Effector memory CD8-positive, alpha-beta T cell (primary cell): ENCODE data around the gene MBD5.

Experiments used
- ATAC-seq: fragments of 150-1000 bp; cut with Tn5 transposase; replicated peaks from 2 replicates; pipeline ENCODE4 v1.10.0; 2021; ENCODE audit warnings: mild to moderate bottlenecking, moderate library complexity
- DNase-seq, 3 experiments: peaks; one replicate each; pipeline ENCODE4 v3.0.0; 2021
- H3K27ac Mint-ChIP-seq, 2 donors: one replicate each; pipeline ENCODE4 v1.8.0; 2022; ENCODE audit warnings: mild to moderate bottlenecking in 2 of 2, mixed read lengths in 2 of 2, moderate library complexity in 2 of 2
- H3K27me3 Mint-ChIP-seq, 2 donors: one replicate each; pipeline ENCODE4 v1.8.0; 2022; ENCODE audit warnings: mixed read lengths in 2 of 2
- H3K36me3 Mint-ChIP-seq: one replicate; pipeline ENCODE4 v1.8.0; 2022; ENCODE audit warnings: mild to moderate bottlenecking, moderate library complexity, mixed read lengths; ENCODE audit not compliant: insufficient read depth
- H3K4me1 Mint-ChIP-seq, 2 donors: one replicate each; pipeline ENCODE4 v1.8.0; 2022; ENCODE audit warnings: low read depth in 2 of 2, mixed read lengths in 2 of 2
- H3K4me3 Mint-ChIP-seq, 2 donors: one replicate each; pipeline ENCODE4 v1.8.0; 2022; ENCODE audit warnings: mild to moderate bottlenecking in 2 of 2, mixed read lengths in 2 of 2, moderate library complexity in 2 of 2
- H3K9me3 Mint-ChIP-seq, 2 donors: one replicate each; pipeline ENCODE4 v1.8.0; 2022; ENCODE audit warnings: mixed read lengths in 2 of 2

The MBD5 gene

DNA sequence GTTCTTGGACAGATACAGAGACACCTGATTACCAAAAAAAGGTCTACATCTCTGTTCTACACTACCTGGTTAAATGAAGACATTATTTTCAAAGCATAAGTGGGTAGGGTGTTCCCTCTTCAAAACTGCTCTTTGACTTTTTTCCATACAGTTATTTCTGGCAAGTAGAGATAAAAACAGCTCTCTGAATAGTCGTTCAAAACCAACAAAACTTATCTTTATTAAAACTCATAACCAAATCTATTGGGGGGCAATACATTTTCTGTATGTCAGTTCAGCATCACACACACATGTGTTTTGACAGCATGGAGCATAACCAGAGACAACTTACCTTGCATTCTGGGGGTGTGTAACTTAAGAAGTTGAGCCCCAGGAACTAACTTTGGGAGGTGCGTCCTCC, 474.7 kb downstream of the MBD5 start:
- no peaks in the 10 kb centered on the region for H3K27me3 Mint-ChIP-seq
- H3K27ac Mint-ChIP-seq, result no peak overlapping the region
- H3K4me3 Mint-ChIP-seq, result no peak overlapping the region
- H3K4me1 Mint-ChIP-seq, result no peaks in the 10 kb centered on the region
- DNase-seq (no peak), ATAC-seq (no peak)
- peaks cover 2% of the 10 kb centered on the region for H3K36me3 Mint-ChIP-seq
- H3K9me3 Mint-ChIP-seq, result no peaks in the 10 kb centered on the region

- no peak for ATAC-seq
- no peak overlapping the region for H3K4me3 Mint-ChIP-seq
- peaks cover 2% of the 10 kb centered on the region for H3K36me3 Mint-ChIP-seq
- no peaks in the 10 kb centered on the region for H3K9me3 Mint-ChIP-seq
- no peak overlapping the region for H3K27ac Mint-ChIP-seq
- H3K4me1 Mint-ChIP-seq, result no peaks in the 10 kb centered on the region
- DNase-seq, result no peak
- H3K27me3 Mint-ChIP-seq, result no peaks in the 10 kb centered on the region
Observed at GRCh38 chr2:148501545-148501944, 480.7 kb downstream of the MBD5 start.

DNA sequence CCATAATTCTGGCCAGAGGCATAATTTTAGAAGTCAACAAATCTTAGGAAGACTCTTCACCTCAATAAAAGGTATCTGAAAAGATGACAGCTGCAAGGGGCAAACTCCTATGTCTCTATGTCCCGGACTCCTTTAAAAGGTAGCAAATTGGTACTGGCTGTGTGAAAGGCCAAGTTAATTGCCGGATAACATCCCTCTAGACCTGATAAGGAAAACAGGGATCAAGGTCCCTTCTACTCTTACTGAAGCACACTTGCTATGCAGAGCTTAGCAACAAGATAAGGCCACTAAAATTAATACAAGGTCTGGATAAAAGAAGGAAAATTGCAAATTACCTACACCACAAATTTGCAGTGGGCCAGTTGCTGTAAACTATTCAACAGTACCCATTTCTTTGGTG, 482.6 kb downstream of the MBD5 start:
- Mint-ChIP-seq H3K4me3 (no peak overlapping the region), H3K9me3 (no peaks in the 10 kb centered on the region), H3K4me1 (no peaks in the 10 kb centered on the region), H3K36me3 (no peaks in the 10 kb centered on the region), H3K27ac (no peak overlapping the region), H3K27me3 (no peaks in the 10 kb centered on the region)
- no peak for DNase-seq
- ATAC-seq, result no peak

GRCh38 chr2:148507970-148508369, 487.1 kb downstream of the MBD5 start:
- Mint-ChIP-seq H3K27ac (no peak overlapping the region), H3K4me3 (no peak overlapping the region), H3K36me3 (no peaks in the 10 kb centered on the region), H3K27me3 (no peaks in the 10 kb centered on the region), H3K9me3 (no peaks in the 10 kb centered on the region), H3K4me1 (peaks cover 7 to 9% of the 10 kb centered on the region in 2 donors)
- ATAC-seq (no peak), DNase-seq (no peak)

GRCh38 chr2:148508878-148509287, 488.0 kb downstream of the MBD5 start:
- no peak for ATAC-seq

DNA sequence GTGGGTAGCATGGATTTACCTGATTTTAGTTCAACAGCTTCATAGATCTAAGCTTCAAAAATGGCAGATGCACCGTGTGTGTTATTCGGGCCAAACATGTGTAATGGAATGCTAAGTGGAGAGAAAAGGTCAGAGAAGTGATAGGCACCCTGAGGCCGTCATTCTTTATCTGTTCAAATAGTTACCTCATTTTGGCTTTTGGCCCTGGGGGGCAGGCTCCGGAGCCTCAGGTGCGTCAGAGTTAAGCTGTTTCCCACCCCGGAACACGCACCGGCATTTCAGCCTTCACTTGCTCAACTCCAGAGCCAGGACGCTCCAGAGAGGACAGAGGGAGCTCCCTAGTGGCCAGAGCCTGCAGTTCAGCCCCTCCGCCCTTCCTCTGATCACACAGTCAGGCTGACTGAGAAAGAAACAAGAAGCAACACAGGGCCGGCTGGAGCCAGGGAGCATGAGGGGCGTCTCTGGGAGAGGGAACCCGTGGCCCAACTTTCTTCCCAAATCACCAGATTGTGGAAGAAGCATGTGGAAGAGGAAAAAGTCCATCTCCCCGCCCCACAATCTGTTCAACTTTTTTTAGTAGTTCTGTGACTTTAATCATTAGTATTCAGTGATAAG, 488.5 kb downstream of the MBD5 start:
- Mint-ChIP-seq H3K27ac (peak overlapping the region; percentile 44 to 70), H3K4me3 (peak overlapping the region; percentile 66 to 73), H3K4me1 (peaks cover 7 to 9% of the 10 kb centered on the region in 2 donors), H3K9me3 (no peaks in the 10 kb centered on the region), H3K36me3 (no peaks in the 10 kb centered on the region), H3K27me3 (no peaks in the 10 kb centered on the region)
- ATAC-seq (peak; percentile 100), DNase-seq (peak; percentile 76 to 79 (median 77))

More at GRCh38 chr2:148508878-148509287, 488.0 kb downstream of the MBD5 start:
- Mint-ChIP-seq H3K4me1 (peaks cover 7 to 9% of the 10 kb centered on the region in 2 donors), H3K36me3 (no peaks in the 10 kb centered on the region), H3K27ac (peak overlapping the region; percentile 44 to 70), H3K9me3 (no peaks in the 10 kb centered on the region), H3K4me3 (peak overlapping the region; percentile 66 to 73), H3K27me3 (no peaks in the 10 kb centered on the region)
- DNase-seq, result no peak

GRCh38 chr2:148511883-148512282, 491.0 kb downstream of the MBD5 start:
- Mint-ChIP-seq H3K36me3 (no peaks in the 10 kb centered on the region), H3K4me1 (peaks cover 7 to 9% of the 10 kb centered on the region in 2 donors), H3K27me3 (no peaks in the 10 kb centered on the region), H3K27ac (no peak overlapping the region), H3K4me3 (no peak overlapping the region), H3K9me3 (no peaks in the 10 kb centered on the region)
- ATAC-seq, result no peak
- no peak for DNase-seq

- no peaks in the 10 kb centered on the region for H3K9me3 Mint-ChIP-seq
- H3K27ac Mint-ChIP-seq, result no peak overlapping the region
- peaks cover 7 to 9% of the 10 kb centered on the region in 2 donors for H3K4me1 Mint-ChIP-seq
- ATAC-seq (no peak), DNase-seq (no peak)
- no peak overlapping the region for H3K4me3 Mint-ChIP-seq
- H3K27me3 Mint-ChIP-seq, result no peaks in the 10 kb centered on the region
- no peaks in the 10 kb centered on the region for H3K36me3 Mint-ChIP-seq
Observed at GRCh38 chr2:148512501-148512900, 491.6 kb downstream of the MBD5 start.

DNA sequence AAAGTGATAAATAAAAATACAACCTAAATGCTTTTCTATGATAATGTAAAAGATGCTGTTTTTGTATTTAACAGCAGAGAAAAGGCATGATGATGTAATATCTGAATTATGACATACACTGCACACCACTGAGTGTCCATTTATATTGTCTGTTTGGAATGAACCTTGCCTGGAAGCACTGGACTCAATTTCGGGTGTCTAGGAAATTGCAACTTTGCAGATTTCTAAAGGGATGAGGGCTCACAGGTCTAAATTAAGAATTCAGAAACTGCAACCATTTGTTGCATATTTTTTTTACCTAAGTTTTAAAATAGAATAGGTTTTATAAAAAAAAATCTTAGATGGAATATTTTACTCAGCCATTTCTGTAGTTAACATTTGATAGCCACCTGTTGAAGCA, 492.5 kb downstream of the MBD5 start:
- H3K4me3 Mint-ChIP-seq, result no peak overlapping the region
- no peaks in the 10 kb centered on the region for H3K27me3 Mint-ChIP-seq
- no peaks in the 10 kb centered on the region for H3K9me3 Mint-ChIP-seq
- no peak for DNase-seq
- no peak for ATAC-seq
- peaks cover 7 to 9% of the 10 kb centered on the region in 2 donors for H3K4me1 Mint-ChIP-seq
- H3K27ac Mint-ChIP-seq, result no peak overlapping the region
- no peaks in the 10 kb centered on the region for H3K36me3 Mint-ChIP-seq

GRCh38 chr2:148515120-148515519, 494.2 kb downstream of the MBD5 start:
- no peaks in the 10 kb centered on the region for H3K36me3 Mint-ChIP-seq
- no peaks in the 10 kb centered on the region for H3K9me3 Mint-ChIP-seq
- ATAC-seq (no peak), DNase-seq (no peak)
- H3K4me3 Mint-ChIP-seq, result no peak overlapping the region
- no peak overlapping the region for H3K27ac Mint-ChIP-seq
- H3K27me3 Mint-ChIP-seq, result no peaks in the 10 kb centered on the region
- H3K4me1 Mint-ChIP-seq, result no peaks in the 10 kb centered on the region

DNA sequence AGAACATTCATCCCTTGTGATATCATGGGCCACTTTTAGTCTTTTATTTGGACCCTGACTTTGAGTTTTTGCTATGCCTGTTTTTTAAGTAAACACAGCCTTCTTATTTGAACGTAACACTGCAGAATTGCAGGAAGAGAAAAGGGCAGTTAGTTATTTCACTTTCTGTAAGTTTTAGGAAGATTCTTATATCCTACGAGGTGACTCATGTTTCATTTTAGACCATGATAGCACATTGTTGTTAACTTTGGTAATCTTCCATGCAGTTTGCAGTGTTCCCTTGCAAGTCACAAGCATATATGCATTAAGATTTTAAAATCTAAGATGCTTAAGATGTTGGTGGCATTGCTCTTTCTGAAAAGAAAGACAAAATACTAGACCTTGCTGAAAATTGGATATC, 495.1 kb downstream of the MBD5 start:
- ATAC-seq (no peak), DNase-seq (no peak)
- no peaks in the 10 kb centered on the region for H3K36me3 Mint-ChIP-seq
- H3K4me1 Mint-ChIP-seq, result no peaks in the 10 kb centered on the region
- H3K27me3 Mint-ChIP-seq, result no peaks in the 10 kb centered on the region
- H3K9me3 Mint-ChIP-seq, result no peaks in the 10 kb centered on the region
- H3K4me3 Mint-ChIP-seq, result no peak overlapping the region
- H3K27ac Mint-ChIP-seq, result no peak overlapping the region

GRCh38 chr2:148517296-148517695, 496.4 kb downstream of the MBD5 start:
- no peaks in the 10 kb centered on the region for H3K27me3 Mint-ChIP-seq
- H3K9me3 Mint-ChIP-seq, result no peaks in the 10 kb centered on the region
- DNase-seq, result no peak
- no peaks in the 10 kb centered on the region for H3K4me1 Mint-ChIP-seq
- H3K4me3 Mint-ChIP-seq, result no peak overlapping the region
- ATAC-seq, result no peak
- no peak overlapping the region for H3K27ac Mint-ChIP-seq
- no peaks in the 10 kb centered on the region for H3K36me3 Mint-ChIP-seq

DNA sequence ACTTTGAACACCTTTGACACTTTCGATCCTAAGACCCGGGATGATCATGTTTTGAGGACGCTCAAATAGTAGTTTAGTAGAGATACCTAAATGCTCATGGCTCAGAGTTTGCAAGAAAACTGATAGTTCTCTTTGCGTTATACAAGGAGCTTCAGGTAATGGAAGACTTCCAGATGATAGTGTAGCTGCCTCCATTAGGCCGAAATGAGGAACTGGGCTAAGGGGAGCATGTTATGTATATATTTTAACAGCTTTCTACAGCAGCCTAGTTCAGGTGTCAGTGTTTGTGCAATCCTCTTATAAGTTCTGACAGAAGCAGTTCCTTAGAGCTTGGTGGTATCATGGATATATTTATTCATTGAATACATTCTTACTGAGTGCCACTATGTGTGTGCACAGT, 496.9 kb downstream of the MBD5 start:
- ATAC-seq, result no peak
- Mint-ChIP-seq H3K4me1 (no peaks in the 10 kb centered on the region), H3K4me3 (no peak overlapping the region), H3K36me3 (no peaks in the 10 kb centered on the region), H3K27me3 (no peaks in the 10 kb centered on the region), H3K9me3 (no peaks in the 10 kb centered on the region), H3K27ac (no peak overlapping the region)
- no peak for DNase-seq

GRCh38 chr2:148519013-148519412, 498.1 kb downstream of the MBD5 start:
- H3K4me1 Mint-ChIP-seq, result peaks cover 5 to 8% of the 10 kb centered on the region in 2 donors

DNA sequence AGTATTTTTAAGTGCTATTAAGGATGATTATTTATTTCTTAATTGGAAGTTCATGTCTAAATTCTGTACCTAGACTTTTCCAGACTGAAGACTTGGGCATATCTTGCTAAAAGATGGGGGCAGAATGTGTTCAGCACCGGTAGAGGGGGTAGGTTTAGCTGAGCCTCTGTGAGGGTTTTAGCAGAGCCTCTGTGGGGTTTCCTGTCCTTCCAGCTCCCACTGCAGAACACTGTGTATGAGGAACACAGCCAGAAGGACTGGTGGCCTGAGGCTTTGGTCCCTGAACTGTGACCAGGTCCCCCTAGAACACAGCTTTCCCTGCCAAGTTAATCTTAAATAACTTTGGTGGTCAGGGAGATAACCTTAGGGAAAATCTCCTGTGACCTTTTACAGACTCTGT, 500.3 kb downstream of the MBD5 start:
- H3K36me3 Mint-ChIP-seq, result no peaks in the 10 kb centered on the region
- no peaks in the 10 kb centered on the region for H3K9me3 Mint-ChIP-seq
- H3K27ac Mint-ChIP-seq, result no peak overlapping the region
- H3K27me3 Mint-ChIP-seq, result no peaks in the 10 kb centered on the region
- peaks cover 19 to 20% of the 10 kb centered on the region in 2 donors for H3K4me1 Mint-ChIP-seq
- H3K4me3 Mint-ChIP-seq, result no peak overlapping the region
- DNase-seq (no peak), ATAC-seq (no peak)

More at GRCh38 chr2:148519013-148519412, 498.1 kb downstream of the MBD5 start:
- no peaks in the 10 kb centered on the region for H3K27me3 Mint-ChIP-seq
- DNase-seq, result no peak
- H3K4me3 Mint-ChIP-seq, result no peak overlapping the region
- no peaks in the 10 kb centered on the region for H3K36me3 Mint-ChIP-seq
- no peak for ATAC-seq
- no peaks in the 10 kb centered on the region for H3K9me3 Mint-ChIP-seq
- no peak overlapping the region for H3K27ac Mint-ChIP-seq
